Fibroblast of gingiva (primary cell): ENCODE measurements around the gene ROCK2.
"Not testable (repeated sequence)": the region's sequence is repeated elsewhere in the genome, so short reads cannot be mapped to it uniquely, and the experiment has no call there.

Source experiments
- DNase-seq: peaks from one replicate; pipeline ENCODE4 v3.0.0-alpha.2; 2011; ENCODE audit warnings: low read depth

Gene ROCK2

GRCh38 chr2:11340717-11341116 lies 3.7 kb downstream of the ROCK2 start:
- DNase-seq = no peak

- no peak for DNase-seq
Observed at GRCh38 chr2:11339508-11340083, 4.8 kb downstream of the ROCK2 start.

DNA sequence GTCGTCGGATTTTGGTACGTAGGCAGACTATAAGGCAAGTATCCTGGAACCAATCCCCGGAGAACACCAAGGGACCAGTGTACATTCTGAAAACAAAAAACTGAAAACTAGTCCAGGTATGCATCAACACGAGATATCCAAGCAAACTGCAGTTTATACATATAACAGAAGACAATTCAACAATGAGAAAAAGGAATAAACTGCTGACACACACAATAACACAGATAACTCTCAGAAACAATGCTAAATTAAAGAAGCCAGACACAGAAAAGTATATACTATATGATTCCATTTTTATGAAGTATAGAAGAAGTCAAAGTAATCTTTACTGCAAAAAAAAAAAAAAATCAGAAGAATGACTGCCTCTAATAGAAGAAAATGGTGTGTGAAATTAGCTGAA lies 5.9 kb downstream of the ROCK2 start:
- DNase-seq = no peak

DNA sequence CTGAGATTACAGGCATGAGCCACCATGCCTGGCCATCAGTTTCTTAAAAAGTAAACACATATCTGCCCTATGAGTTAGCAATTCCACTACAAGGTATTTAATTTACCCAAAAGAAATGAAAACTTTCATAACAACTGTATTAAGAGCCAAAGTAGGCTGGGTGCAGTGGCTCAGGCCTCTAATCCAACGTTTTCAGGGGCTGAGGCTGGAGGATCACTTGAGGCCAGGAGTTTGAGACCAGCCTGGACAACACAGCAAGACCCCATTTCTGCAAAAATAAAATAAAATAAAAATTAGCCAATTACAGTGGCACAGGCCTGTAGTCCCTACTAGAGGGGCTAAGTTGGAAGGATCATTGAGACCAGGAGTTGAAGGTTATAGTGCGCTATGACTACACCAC lies 6.5 kb downstream of the ROCK2 start:
- no peak for DNase-seq

- no peak for DNase-seq
Observed at GRCh38 chr2:11336189-11336588, 8.2 kb downstream of the ROCK2 start.

DNA sequence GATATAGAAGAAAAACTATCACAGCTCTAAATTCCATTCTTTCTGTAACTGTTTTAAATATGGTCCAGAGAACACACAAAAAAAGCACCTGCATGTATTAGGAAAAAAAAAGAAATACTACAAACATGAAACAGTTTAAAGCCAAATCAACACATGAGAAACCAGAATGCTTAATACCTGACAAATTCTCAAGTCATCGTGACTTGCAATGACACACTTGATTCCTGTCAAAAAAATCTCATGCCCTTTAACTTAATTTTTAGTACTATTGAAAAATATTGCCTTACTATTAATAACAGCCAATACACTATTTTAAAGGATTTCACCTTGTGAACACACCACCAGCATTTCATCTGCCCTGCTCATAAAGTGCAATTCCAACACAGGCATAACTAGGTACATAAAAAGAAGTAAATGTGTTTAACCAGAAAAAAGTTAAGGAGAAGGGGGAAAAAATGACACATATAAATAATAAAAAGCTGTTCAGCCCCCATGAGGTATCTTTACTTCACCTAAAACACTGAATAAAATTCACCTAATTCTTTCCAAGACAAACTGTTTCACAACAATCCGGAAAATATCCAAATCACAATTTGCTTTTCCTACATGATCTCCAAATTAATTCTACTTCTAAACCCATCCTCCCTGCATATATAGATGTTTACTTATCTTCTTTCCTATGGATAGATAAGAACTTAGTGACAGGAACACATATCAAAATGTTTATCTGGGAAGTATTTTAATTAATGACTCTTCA lies 10.8 kb downstream of the ROCK2 start:
- no peak for DNase-seq

GRCh38 chr2:11332596-11332995 lies 11.8 kb downstream of the ROCK2 start:
- DNase-seq = no peak

GRCh38 chr2:11330457-11331142 lies 13.8 kb downstream of the ROCK2 start:
- DNase-seq = no peak

DNA sequence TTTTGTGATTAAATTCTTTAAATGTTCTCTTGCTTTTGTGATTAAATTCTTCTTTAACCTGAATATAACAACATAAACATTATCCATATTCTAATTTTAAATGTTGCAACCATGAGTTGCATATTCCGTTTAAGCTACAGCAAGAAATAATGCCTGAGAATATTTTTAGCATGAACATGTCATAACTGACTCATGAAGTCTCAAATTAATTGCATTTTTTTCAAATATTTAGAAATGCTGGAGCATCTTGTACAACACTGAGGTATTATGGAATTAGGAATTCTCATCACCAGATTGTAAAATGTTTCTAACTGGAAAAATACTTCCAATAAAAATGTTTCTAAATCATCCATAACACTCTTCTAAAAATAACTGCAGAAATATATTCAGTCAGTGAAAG lies 14.7 kb downstream of the ROCK2 start:
- peak; percentile 65 for DNase-seq

DNA sequence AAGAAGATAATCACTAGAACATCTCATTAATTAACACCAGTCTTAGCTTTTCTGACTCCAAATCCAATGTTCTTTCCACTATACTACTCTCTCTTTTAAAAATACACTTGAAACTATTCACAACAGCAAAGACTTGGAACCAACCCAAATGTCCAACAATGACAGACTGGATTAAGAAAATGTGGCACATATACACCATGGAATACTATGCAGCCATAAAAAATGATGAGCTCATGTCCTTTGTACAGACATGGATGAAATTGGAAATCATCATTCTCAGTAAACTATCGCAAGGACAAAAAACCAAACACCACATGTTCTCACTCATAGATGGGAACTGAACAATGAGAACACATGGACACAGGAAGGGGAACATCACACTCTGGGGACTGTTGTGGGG lies 15.9 kb downstream of the ROCK2 start:
- not testable (repeated sequence) for DNase-seq

GRCh38 chr2:11327871-11328270 lies 16.6 kb downstream of the ROCK2 start:
- DNase-seq = no peak

- no peak for DNase-seq
Observed at GRCh38 chr2:11326677-11327211, 17.7 kb downstream of the ROCK2 start.

GRCh38 chr2:11325961-11326676 lies 18.3 kb downstream of the ROCK2 start:
- DNase-seq = no peak

GRCh38 chr2:11321847-11322246 lies 22.6 kb downstream of the ROCK2 start:
- DNase-seq = no peak

DNA sequence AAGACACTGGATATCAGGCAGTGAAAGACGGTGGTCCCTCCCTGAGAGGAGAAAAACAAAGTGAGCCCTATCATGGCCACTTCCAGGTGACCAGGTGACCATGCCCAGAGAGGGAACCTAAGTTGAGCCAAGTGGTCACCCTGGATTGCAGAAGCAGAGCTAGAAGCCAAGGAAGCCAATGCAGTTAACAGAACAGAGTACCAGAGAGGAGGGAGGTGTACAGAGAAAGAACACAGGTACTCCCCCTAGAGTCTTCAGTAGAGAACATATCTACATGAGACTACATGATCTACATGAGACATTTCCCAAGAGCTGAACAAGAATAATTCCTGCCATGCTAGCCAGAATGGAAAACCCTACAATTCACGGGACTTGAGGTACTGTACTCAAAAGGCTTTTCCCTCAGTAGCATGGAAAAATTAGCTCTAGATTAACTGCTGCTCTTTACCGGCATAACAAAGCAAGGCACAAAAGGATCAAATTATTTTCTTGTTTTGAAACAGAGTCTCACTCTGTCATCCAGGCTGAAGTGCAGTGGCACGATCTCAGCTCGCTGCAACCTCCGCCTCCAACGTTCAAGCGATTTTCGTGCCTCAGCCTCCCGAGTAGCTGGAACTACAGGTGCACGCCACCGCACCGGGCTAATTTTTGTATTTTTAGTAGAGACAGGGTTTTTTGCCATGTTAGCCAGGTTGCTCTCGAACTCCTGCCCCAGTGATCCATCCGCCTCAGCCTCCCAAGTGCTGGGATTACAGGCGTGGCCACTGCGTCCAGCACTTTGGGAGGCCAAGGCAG lies 23.5 kb downstream of the ROCK2 start:
- DNase-seq = no peak

DNA sequence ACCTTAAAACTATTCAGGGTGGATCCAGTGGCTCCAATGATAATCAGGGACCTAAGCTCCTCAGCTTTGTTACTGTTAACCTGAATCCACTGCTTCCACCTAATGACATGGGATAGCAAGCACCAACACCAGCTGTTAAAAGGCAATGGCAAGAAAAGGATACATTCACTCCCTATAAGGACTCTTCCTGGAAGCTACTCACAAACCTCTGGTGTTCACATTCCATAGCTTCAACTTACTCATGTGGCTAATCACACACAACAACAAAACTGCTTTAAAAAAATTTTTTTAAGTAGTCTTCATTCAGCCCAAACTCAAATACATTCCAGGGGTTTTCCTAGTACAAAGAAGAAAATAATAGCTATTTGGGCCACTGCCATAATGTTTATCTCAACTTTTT lies 24.5 kb downstream of the ROCK2 start:
- no peak for DNase-seq

GRCh38 chr2:11315074-11315705 lies 29.2 kb downstream of the ROCK2 start:
- no peak for DNase-seq

- no peak for DNase-seq
Observed at GRCh38 chr2:11314487-11314886, 29.9 kb downstream of the ROCK2 start.

GRCh38 chr2:11312770-11313471 lies 31.5 kb downstream of the ROCK2 start:
- no peak for DNase-seq

GRCh38 chr2:11311543-11311942 lies 32.9 kb downstream of the ROCK2 start:
- DNase-seq = no peak

- DNase-seq = peak; percentile 77
Observed at GRCh38 chr2:11310212-11310611, 34.2 kb downstream of the ROCK2 start.
